Measurements from ENCODE around the gene DDX52. TPM values are rescaled to one million over a fixed set of nuclear protein-coding genes. Genes with fewer than 3 reads are reported as not detected.
A peak's percentile ranks its signal among the peaks of the same experiment; 100 is the strongest.

DDX52 gene
- total and polyA plus RNA-seq, 8 donors = 7.1 to 40.0 (median 10.9) TPM

GRCh38 chr17:37651849-37652248, 8.6 kb upstream of the DDX52 start:
- 60 to 75% (median 69%) methylated on average over 2 of the region's 2 CpGs for WGBS, 5 donors
- intact Hi-C loops (cut with DNase I; ENCODE audit: low total_unique reads) = no loop called here

DNA sequence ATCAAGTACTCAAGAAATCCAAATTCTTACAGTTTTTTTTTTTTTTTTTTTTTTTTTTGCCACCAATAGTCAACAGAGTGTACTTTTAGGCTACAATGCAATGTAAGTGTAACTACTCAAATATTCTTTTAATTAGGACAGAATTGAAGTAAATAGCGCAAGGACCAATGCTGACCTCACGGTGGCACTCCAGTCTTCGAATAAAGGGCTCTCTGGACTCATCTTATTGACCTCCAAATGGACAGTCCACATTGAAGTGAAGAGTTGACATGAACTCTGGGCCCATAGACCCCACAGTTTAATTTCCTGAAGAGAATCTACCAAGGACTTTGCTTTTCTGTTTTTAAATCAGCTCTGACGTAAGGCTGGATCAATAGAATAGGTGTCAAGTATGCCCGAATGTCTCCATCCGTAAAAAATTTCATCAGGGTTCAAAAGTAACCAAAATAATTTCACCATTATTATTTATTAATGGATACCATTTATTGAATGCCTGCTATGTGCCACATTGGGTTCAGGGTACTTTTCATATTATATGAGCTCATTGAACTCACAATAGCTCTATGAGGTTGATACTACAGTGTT, 7.3 kb upstream of the DDX52 start:
- Histone ChIP-seq H3K4me1 (no peaks in the 10 kb centered on the region), H3K4me3 (no peak overlapping the region), H3K27ac (no peak overlapping the region), H3K36me3 (no peaks in the 10 kb centered on the region), H3K27me3 (peaks cover 0 to 18% (median 0%) of the 10 kb centered on the region in 3 donors), H3K9me3 (no peaks in the 10 kb centered on the region)
- intact Hi-C loops (cut with DNase I; ENCODE audit: low total_unique reads) = no loop called here
- DNase-seq = peak in 1 of 2 donors; percentile 62
- WGBS, 5 donors = 50 to 59% (median 55%) methylated on average over 6 of the region's 6 CpGs
- no peak for TF ChIP-seq POLR2A (IDR thresholded peaks at IDR 0.05)
- peak in 2 of 7 experiments; percentile 20 to 23 for TF ChIP-seq CTCF (IDR thresholded peaks at IDR 0.05)

More at GRCh38 chr17:37651849-37652248, 8.6 kb upstream of the DDX52 start:
- Histone ChIP-seq H3K27ac (no peak overlapping the region), H3K9me3 (no peaks in the 10 kb centered on the region), H3K36me3 (no peaks in the 10 kb centered on the region), H3K4me3 (no peak overlapping the region), H3K4me1 (no peaks in the 10 kb centered on the region), H3K27me3 (peaks cover 0 to 18% (median 0%) of the 10 kb centered on the region in 3 donors)
- DNase-seq = no peak
- TF ChIP-seq CTCF (IDR thresholded peaks at IDR 0.05) = no peak
- TF ChIP-seq EP300 (IDR thresholded peaks at IDR 0.05) = no peak
- TF ChIP-seq POLR2A (IDR thresholded peaks at IDR 0.05) = no peak
- TF ChIP-seq POLR2AphosphoS5 (IDR thresholded peaks at IDR 0.05) = no peak

DNA sequence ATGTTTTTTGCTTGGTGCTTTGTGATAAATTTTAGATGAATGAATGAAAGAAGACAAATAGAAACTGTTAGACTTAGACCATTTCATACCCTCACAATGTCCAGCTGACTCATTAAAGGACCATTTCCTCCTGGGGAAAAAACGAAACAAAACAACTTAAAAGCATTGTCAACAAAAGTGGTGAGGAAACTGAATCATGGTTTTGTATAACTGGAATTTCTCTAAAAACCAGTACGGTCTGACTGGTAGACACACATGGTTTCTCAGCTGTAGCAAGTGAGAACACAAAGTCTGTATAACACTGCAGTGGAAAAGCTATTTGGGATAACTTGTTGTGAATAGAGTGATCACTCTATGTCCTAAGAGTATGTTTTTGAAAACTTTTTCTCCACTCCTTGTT, 5.3 kb upstream of the DDX52 start:
- Histone ChIP-seq H3K4me1 (peaks cover 3 to 11% (median 7%) of the 10 kb centered on the region in 4 donors), H3K4me3 (no peak overlapping the region), H3K9me3 (no peaks in the 10 kb centered on the region), H3K36me3 (no peaks in the 10 kb centered on the region), H3K27me3 (peaks cover 0 to 23% (median 0%) of the 10 kb centered on the region in 3 donors), H3K27ac (peak overlapping the region in 2 of 5 donors; percentile 4 to 48)
- 25 to 38% (median 29%) methylated on average over 2 of the region's 2 CpGs for WGBS, 5 donors
- TF ChIP-seq POLR2A (IDR thresholded peaks at IDR 0.05) (no peak), EP300 (IDR thresholded peaks at IDR 0.05) (no peak), POLR2AphosphoS5 (IDR thresholded peaks at IDR 0.05) (no peak), CTCF (IDR thresholded peaks at IDR 0.05) (no peak)
- intact Hi-C loops (cut with DNase I; ENCODE audit: low total_unique reads) = no loop called here
- DNase-seq = no peak

DNA sequence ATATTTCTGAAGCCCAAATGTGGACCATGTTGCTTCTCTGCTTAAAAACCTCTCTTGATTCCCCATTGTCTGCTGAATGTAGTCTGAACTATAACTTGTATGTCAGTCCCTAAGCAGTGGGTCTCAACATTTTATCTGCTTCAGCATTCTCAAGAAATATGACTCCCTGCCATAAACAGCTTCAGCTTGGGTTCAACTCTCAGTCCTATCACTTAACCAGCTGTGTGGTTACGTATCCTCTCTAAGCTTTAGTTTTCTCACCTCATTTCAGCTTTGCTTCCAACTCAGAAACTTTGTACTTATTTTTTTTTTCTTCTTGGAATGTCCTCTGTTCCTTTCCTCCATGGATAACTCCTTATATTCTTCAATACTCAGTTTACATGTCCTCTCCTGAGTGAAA, 4.6 kb upstream of the DDX52 start:
- Histone ChIP-seq H3K9me3 (no peaks in the 10 kb centered on the region), H3K4me1 (peaks cover 3 to 13% (median 8%) of the 10 kb centered on the region in 4 donors), H3K4me3 (no peak overlapping the region), H3K27ac (no peak overlapping the region), H3K27me3 (peaks cover 0 to 23% (median 0%) of the 10 kb centered on the region in 3 donors), H3K36me3 (no peaks in the 10 kb centered on the region)
- no peak for DNase-seq
- intact Hi-C loops (cut with DNase I; ENCODE audit: low total_unique reads) = no loop called here
- TF ChIP-seq EP300 (IDR thresholded peaks at IDR 0.05) = no peak
- TF ChIP-seq CTCF (IDR thresholded peaks at IDR 0.05) = no peak
- no peak for TF ChIP-seq POLR2A (IDR thresholded peaks at IDR 0.05)
- no peak for TF ChIP-seq POLR2AphosphoS5 (IDR thresholded peaks at IDR 0.05)
- WGBS, 5 donors = 75 to 92% (median 83%) methylated on average over 1 of the region's 1 CpG

Measured in stomach (tissue), 9 donors.